ENCODE results near the gene TIAL1. TPM values are rescaled to one million over a fixed set of nuclear protein-coding genes. Genes with fewer than 3 reads are reported as not detected.

The TIAL1 gene
- total RNA-seq, 1 donor from 2014 or later: 35.5 TPM

DNA sequence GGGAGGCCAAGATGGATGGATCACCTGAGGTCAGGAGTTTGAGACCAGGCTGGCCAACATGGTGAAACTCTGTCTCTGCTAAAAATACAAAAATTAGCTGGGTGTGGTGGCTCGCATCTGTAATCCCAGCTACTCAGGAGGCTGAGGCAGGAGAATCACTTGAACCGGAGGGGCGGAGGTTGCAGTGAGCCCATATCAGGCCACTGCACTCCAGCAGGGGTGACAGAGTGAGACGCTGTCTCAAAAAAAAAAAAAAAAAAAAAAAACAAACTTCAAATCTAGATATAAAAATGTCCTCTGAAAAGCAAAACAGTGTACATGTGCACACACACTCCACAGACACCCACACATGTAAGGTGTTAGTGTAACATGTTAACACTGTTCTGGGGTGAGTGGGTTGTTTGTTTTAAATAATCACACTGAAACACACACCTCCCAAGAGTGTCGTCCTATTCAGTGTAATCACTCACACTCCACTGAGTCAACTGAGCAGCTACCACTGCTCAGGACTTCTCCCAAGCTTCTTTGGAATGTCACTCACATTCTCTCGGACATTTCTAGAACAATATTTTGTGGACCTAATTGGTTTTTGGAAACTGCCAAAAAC, 41.5 kb downstream of the TIAL1 start:
- Histone ChIP-seq H3K9me3 (no peaks in the 10 kb centered on the region), H3K27ac (no peak overlapping the region), H3K4me3 (no peak overlapping the region), H3K36me3 (no peaks in the 10 kb centered on the region), H3K4me1 (no peaks in the 10 kb centered on the region), H3K27me3 (no peaks in the 10 kb centered on the region)
- TF ChIP-seq, protein P1, sequence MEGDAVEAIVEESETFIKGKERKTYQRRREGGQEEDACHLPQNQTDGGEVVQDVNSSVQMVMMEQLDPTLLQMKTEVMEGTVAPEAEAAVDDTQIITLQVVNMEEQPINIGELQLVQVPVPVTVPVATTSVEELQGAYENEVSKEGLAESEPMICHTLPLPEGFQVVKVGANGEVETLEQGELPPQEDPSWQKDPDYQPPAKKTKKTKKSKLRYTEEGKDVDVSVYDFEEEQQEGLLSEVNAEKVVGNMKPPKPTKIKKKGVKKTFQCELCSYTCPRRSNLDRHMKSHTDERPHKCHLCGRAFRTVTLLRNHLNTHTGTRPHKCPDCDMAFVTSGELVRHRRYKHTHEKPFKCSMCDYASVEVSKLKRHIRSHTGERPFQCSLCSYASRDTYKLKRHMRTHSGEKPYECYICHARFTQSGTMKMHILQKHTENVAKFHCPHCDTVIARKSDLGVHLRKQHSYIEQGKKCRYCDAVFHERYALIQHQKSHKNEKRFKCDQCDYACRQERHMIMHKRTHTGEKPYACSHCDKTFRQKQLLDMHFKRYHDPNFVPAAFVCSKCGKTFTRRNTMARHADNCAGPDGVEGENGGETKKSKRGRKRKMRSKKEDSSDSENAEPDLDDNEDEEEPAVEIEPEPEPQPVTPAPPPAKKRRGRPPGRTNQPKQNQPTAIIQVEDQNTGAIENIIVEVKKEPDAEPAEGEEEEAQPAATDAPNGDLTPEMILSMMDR (IDR thresholded peaks at IDR 0.05): no peak
- DNase-seq (ENCODE audit: low spot score in 2 of 2): peak in 1 of 2 donors; percentile 4
- intact Hi-C loops (cut with DNase I): no loop called here

DNA sequence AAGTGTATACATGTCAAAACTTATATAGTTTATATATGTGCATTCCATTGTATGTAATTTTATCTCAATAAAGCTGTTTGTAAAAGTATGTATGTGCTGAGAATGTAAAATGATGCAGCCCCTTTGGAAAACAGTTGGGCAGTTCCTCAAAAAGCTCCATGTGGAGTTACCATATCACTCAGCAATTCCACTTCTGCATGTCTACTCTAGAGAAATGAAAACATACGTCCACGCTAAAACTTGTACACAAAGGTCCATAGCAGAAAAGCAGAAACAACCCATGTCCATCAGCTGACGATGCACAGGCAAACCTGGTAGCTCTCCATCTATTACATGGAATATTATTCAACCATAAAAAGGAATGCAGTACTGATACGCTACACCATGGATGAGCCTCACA, 45.9 kb downstream of the TIAL1 start:
- intact Hi-C loops (cut with DNase I): no loop called here
- H3K9me3 ChIP-seq: no peaks in the 10 kb centered on the region
- no peaks in the 10 kb centered on the region for H3K36me3 ChIP-seq
- no peaks in the 10 kb centered on the region for H3K4me1 ChIP-seq
- TF ChIP-seq, protein P1 (IDR thresholded peaks at IDR 0.05): no peak
- H3K4me3 ChIP-seq: no peak overlapping the region
- no peak overlapping the region for H3K27ac ChIP-seq
- DNase-seq (ENCODE audit: low spot score in 2 of 2): peak in 1 of 2 donors; percentile 11
- no peaks in the 10 kb centered on the region for H3K27me3 ChIP-seq

DNA sequence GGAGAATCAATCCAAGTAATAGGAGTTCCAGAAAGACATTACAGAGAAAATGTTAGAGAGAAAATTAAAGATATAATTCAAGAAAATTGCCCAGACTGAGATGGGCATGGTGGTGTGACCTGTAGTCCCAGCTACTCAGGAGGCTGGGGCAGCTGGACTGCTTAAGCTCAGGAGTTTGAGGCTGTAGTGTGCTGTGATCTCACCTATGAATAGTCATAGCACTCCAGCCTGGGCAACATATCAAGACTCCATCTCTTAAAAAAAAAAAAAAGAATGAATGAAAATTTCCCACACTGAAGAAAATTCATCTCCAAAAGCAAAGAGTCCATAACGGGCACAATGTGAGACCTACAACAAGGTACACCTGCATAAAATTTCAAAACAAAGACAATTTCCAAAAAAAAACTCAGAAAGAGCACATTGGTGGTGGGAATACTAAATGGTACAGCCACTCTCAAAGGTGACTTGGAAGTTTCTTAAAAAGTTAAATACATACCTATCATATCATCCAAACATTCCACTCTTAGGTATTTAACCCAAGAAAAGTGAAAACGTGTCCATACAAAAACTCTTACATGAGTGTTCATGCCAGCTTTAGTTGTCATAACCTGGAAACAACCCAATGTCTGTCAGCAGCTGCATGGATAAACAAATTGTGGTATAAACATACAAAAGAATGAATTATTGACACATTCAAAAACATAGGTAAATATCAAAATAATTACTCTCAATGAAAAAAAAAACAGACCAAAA, 47.3 kb downstream of the TIAL1 start:
- H3K27me3 ChIP-seq: no peaks in the 10 kb centered on the region
- H3K36me3 ChIP-seq: no peaks in the 10 kb centered on the region
- intact Hi-C loops (cut with DNase I): no loop called here
- no peak overlapping the region for H3K4me3 ChIP-seq
- TF ChIP-seq, protein P1 (IDR thresholded peaks at IDR 0.05): no peak
- H3K9me3 ChIP-seq: no peaks in the 10 kb centered on the region
- peak in 1 of 2 donors; percentile 11 for DNase-seq (ENCODE audit: low spot score in 2 of 2)
- H3K27ac ChIP-seq: no peak overlapping the region
- no peaks in the 10 kb centered on the region for H3K4me1 ChIP-seq

DNA sequence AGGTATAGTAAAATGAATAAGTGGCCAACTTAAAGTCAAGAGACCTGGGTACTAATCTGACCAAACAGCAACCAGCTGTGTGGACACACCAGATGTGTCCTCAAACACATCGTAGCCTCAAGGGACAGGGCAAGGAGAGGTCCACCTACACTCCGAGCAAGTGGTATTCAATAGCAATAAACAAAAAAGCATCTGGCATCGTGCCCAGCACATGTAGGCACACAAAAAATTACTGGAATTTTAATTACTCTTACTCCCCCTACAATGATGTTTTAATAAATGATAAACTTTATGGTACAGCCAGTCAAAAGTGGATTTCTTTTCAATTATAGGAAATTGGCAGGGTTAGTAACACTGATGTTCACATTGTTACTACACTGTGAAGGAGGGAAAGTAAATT, 50.8 kb downstream of the TIAL1 start:
- Histone ChIP-seq H3K36me3 (no peaks in the 10 kb centered on the region), H3K27ac (no peak overlapping the region), H3K4me1 (peaks cover 0 to 8% of the 10 kb centered on the region in 2 donors), H3K4me3 (no peak overlapping the region), H3K9me3 (no peaks in the 10 kb centered on the region), H3K27me3 (no peaks in the 10 kb centered on the region)
- TF ChIP-seq, protein P1 (IDR thresholded peaks at IDR 0.05): no peak
- intact Hi-C loops (cut with DNase I): no loop called here
- DNase-seq (ENCODE audit: low spot score in 2 of 2): peak in 1 of 2 donors; percentile 43

DNA sequence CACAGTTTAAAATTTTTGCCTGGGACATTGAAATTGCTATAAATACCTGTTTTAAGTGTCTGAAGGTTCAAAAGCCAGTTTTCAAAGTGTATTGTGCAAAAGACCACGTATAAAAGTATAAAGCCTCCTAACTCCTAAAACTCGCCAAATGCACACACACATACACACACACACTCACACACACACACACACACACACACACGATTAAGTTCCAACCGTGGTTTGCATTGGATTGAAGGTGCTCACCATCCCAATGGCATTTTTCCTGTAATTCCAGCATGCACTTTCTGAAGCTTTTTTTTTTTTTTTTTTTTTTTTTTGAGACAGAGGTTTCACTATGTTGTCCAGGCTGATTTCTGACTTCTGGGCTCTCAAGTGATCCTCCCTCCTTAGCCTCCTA, 51.5 kb downstream of the TIAL1 start:
- no peak for DNase-seq (ENCODE audit: low spot score in 2 of 2)
- intact Hi-C loops (cut with DNase I): no loop called here
- no peaks in the 10 kb centered on the region for H3K27me3 ChIP-seq
- peaks cover 0 to 10% of the 10 kb centered on the region in 2 donors for H3K4me1 ChIP-seq
- TF ChIP-seq, protein P1 (IDR thresholded peaks at IDR 0.05): no peak
- no peak overlapping the region for H3K27ac ChIP-seq
- H3K36me3 ChIP-seq: no peaks in the 10 kb centered on the region
- no peaks in the 10 kb centered on the region for H3K9me3 ChIP-seq
- no peak overlapping the region for H3K4me3 ChIP-seq
